H54 (cell line): Measurements from ENCODE around the gene ERN1.

Source experiments
- DNase-seq: peaks from one replicate; pipeline ENCODE4 v3.0.0; 2011; ENCODE audit warnings: low spot score, mixed read lengths; ENCODE audit not compliant: insufficient read length
- FAIRE-seq: peaks from 3 replicates; lab custom pipeline; 2011; peaks lifted over from hg19 to GRCh38; lab: Jason Lieb, UNC
- POLR2A ChIP-seq: IDR thresholded peaks from 2 replicates; pipeline ENCODE4 v1.6.1; 2011; ENCODE audit warnings: low read depth, mild to moderate bottlenecking, low read length

The ERN1 gene

GRCh38 chr17:64117981-64118979, 11.7 kb downstream of the ERN1 start:
- no peak for TF ChIP-seq POLR2A
- FAIRE-seq (no peak), DNase-seq (no peak)

GRCh38 chr17:64115822-64116534, 14.0 kb downstream of the ERN1 start:
- DNase-seq (no peak), FAIRE-seq (no peak)
- TF ChIP-seq POLR2A, result no peak

- FAIRE-seq (no peak), DNase-seq (no peak)
- TF ChIP-seq POLR2A, result no peak
These were observed 14.8 kb downstream of the ERN1 start for GRCh38 chr17:64115043-64115698.

- FAIRE-seq (no peak), DNase-seq (no peak)
- no peak for TF ChIP-seq POLR2A
These were observed 16.9 kb downstream of the ERN1 start for GRCh38 chr17:64113006-64113405.

GRCh38 chr17:64111831-64112230, 18.1 kb downstream of the ERN1 start:
- DNase-seq (no peak), FAIRE-seq (no peak)
- TF ChIP-seq POLR2A, result no peak

GRCh38 chr17:64110379-64111152, 19.4 kb downstream of the ERN1 start:
- no peak for TF ChIP-seq POLR2A
- DNase-seq (no peak), FAIRE-seq (no peak)

- FAIRE-seq (no peak), DNase-seq (no peak)
- no peak for TF ChIP-seq POLR2A
These were observed 20.5 kb downstream of the ERN1 start for GRCh38 chr17:64109400-64109799.

- FAIRE-seq (no peak), DNase-seq (no peak)
- no peak for TF ChIP-seq POLR2A
These were observed 22.3 kb downstream of the ERN1 start for GRCh38 chr17:64107500-64108236.

- no peak for FAIRE-seq
- no peak for DNase-seq
- TF ChIP-seq POLR2A, result no peak
These were observed 23.0 kb downstream of the ERN1 start for GRCh38 chr17:64106918-64107317.

- DNase-seq, result peak; percentile 60
- no peak for TF ChIP-seq POLR2A
- peak; percentile 84 for FAIRE-seq
These were observed 26.3 kb downstream of the ERN1 start for GRCh38 chr17:64103391-64104364.

- DNase-seq (no peak), FAIRE-seq (no peak)
- no peak for TF ChIP-seq POLR2A
These were observed 27.1 kb downstream of the ERN1 start for GRCh38 chr17:64102627-64103390.
